Activated CD8-positive, alpha-beta T cell treated with anti-CD3 and anti-CD28 coated beads, Interleukin-2, amount 10 ng/mL, durations not matched to agents 7 days and 5 days (primary cell): Measurements from ENCODE around the gene YIPF1. TPM values are rescaled to one million over a fixed set of nuclear protein-coding genes. Genes with fewer than 3 reads are reported as not detected.
A peak's percentile ranks its signal among the peaks of the same experiment; 100 is the strongest.

Experiments
- ATAC-seq: fragments of 150-1000 bp; cut with Tn5 transposase; one replicate; pipeline ENCODE4 v1.10.0; 2021; ENCODE audit warnings: moderate library complexity
- CTCF ChIA-PET: fragments of 350-600 bp; sonication (Branson Sonifier 250); formaldehyde crosslinking; loops from one replicate; lab custom pipeline; 2021; ENCODE audit warnings: antibody characterized with exemption; lab: Charles Lee
- POLR2A ChIA-PET: fragments of 350-600 bp; sonication (Branson Sonifier 250); formaldehyde crosslinking; loops from one replicate; lab custom pipeline; 2021; ENCODE audit warnings: antibody characterized with exemption; lab: Charles Lee
- DNase-seq: peaks from one replicate; pipeline ENCODE4 v3.0.0-alpha.2; 2020
- H3K27ac Mint-ChIP-seq: one replicate; pipeline ENCODE4 v1.8.0; 2021; ENCODE audit warnings: mild to moderate bottlenecking, mixed read lengths
- H3K27me3 Mint-ChIP-seq: one replicate; pipeline ENCODE4 v1.8.0; 2021; ENCODE audit warnings: low read depth, mixed read lengths
- H3K36me3 Mint-ChIP-seq: one replicate; pipeline ENCODE4 v1.8.0; 2021; ENCODE audit warnings: low read depth, mixed read lengths
- H3K4me1 Mint-ChIP-seq: one replicate; pipeline ENCODE4 v1.8.0; 2021; ENCODE audit warnings: low read depth, mixed read lengths
- H3K4me3 Mint-ChIP-seq: one replicate; pipeline ENCODE4 v1.8.0; 2021; ENCODE audit warnings: mild to moderate bottlenecking, mixed read lengths
- H3K9me3 Mint-ChIP-seq: one replicate; pipeline ENCODE4 v1.8.0; 2022; ENCODE audit warnings: mixed read lengths; ENCODE audit not compliant: insufficient read depth
- total RNA-seq, 2 experiments: library from RNA; stranded (reverse); gene quantifications; one replicate each; pipeline ENCODE4 v1.2.3, GENCODE V29; 2021

Gene YIPF1
- total RNA-seq, 2 experiments from 2014 or later, result 14.9 to 16.3 TPM

DNA sequence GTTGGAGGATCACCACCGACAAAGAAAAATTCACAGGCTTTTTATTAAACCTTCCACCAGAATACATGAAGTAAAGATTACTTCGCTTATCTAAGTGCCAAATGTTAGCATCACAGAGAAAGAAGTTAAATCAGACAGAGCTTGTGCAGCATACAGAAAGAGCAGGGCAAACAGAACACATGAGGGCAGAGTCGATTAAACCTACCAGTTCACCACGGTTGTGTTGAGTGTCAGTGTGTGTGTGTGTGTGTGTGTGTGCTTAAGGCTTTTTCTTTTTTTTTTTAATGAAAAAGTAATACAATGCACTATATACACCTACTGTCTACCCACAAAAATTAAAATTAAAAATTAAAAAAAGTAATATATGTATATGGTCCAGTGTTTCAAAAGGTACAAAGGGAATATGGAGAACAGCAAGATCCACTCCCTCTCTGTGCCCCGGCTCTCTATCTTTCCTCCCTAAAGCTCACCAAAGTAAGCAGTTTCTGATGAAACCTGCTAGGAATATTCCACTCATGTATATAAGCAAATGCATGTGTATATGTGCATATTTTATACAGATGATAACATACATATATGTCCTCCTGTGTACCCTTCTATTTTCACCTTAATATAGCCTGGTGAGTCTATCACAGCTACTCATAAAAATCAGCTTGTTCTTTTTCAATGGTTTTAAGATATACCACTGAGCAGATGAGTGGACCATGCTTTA is 17.7 kb downstream of the YIPF1 start:
- DNase-seq, result no peak
- Mint-ChIP-seq H3K9me3 (no peaks in the 10 kb centered on the region), H3K27ac (no peak overlapping the region), H3K27me3 (no peaks in the 10 kb centered on the region), H3K36me3 (peaks cover 12% of the 10 kb centered on the region), H3K4me3 (no peak overlapping the region), H3K4me1 (no peaks in the 10 kb centered on the region)
- CTCF ChIA-PET, result interaction anchor here (0.6 to 1.4 kb wide), 6 partner anchors 11 to 92 kb away, joined by 3 to 11 read pairs (median 4); partner anchors contain the start of gene YIPF1
- no peak for ATAC-seq
- POLR2A ChIA-PET, result no interaction called here

DNA sequence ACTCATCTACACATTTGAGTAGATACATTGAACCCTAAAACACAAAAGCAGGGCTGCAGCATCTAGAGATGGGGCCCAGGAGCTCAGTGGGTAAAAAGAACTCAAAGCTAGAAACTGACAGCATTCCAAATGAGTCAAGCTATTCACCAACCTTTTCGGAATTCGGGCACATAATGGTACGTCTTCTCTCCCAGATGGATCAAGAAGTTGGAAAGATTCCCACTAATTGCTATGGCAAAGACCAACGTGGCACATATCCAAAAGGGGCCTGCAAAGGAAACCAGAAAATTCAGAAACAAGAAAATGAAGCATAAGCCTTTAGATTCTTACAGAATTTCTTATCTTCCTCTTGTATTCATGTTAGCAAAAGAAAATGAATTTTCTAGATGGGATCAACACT is 18.4 kb downstream of the YIPF1 start:
- no peak overlapping the region for H3K27ac Mint-ChIP-seq
- ChIA-PET CTCF (interaction anchor here (0.9 to 3.1 kb wide), 6 partner anchors 10 to 92 kb away, joined by 3 to 18 read pairs (median 7); no protein-coding TSS in a partner anchor), POLR2A (no interaction called here)
- DNase-seq (no peak), ATAC-seq (no peak)
- no peak overlapping the region for H3K4me3 Mint-ChIP-seq
- peaks cover 14% of the 10 kb centered on the region for H3K36me3 Mint-ChIP-seq
- no peaks in the 10 kb centered on the region for H3K9me3 Mint-ChIP-seq
- no peaks in the 10 kb centered on the region for H3K27me3 Mint-ChIP-seq
- H3K4me1 Mint-ChIP-seq, result no peaks in the 10 kb centered on the region

DNA sequence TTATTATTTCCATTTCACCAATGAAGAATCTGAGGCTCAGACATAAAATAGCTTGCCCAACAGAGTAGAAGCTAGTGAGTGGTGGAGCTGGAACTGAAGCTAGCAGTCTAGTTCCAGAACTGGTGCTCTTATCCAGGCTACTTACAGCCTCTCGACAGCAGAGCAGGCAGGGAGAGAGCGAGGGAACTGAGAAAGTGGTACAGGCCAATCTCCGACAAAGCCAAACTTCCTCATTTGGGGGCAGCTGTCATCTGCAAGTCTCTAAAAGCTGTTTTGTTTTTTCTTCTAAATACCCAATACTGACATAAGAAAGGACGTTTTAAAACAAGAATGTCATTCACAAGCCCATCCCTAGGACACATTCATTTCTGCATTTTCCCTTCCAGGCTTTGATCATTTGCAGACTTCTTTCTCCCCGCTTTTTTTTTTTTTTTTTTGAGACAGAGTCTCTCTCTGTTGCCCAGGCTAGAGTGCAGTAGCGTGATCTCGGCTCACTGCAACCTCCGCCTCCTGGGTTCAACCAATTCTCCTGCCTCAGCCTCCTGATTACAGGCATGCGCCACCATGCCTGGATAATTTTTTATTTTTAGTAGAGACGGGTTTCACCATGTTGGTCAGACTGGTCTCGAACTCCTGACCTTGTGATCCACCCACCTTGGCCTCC is 20.0 kb downstream of the YIPF1 start:
- Mint-ChIP-seq H3K4me3 (no peak overlapping the region), H3K4me1 (no peaks in the 10 kb centered on the region), H3K9me3 (no peaks in the 10 kb centered on the region), H3K27me3 (no peaks in the 10 kb centered on the region), H3K27ac (no peak overlapping the region), H3K36me3 (peaks cover 11% of the 10 kb centered on the region)
- DNase-seq (no peak), ATAC-seq (no peak)
- ChIA-PET CTCF (interaction anchor here (0.8 to 3.1 kb wide), 3 partner anchors 9 to 74 kb away, joined by 3 to 18 read pairs (median 10); no protein-coding TSS in a partner anchor), POLR2A (no interaction called here)

DNA sequence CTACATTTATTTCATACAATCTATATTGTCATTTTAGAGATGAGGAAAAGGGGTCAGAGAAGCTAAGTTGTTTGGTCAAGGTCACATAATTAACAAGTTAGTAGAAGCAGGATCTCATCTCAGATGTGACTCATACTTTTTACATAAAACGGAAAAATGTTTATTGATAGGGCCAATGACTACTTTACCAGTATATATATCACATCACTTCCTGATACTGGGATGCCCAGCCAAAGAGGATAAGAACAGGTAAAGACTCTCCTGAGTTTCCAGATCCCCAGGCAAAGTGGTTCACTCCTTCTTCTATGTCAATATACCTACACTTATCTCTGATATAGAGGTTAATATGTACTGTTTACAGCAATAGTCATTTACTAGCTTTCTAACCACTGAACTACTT is 21.0 kb downstream of the YIPF1 start:
- POLR2A ChIA-PET, result no interaction called here
- ATAC-seq, result no peak

DNA sequence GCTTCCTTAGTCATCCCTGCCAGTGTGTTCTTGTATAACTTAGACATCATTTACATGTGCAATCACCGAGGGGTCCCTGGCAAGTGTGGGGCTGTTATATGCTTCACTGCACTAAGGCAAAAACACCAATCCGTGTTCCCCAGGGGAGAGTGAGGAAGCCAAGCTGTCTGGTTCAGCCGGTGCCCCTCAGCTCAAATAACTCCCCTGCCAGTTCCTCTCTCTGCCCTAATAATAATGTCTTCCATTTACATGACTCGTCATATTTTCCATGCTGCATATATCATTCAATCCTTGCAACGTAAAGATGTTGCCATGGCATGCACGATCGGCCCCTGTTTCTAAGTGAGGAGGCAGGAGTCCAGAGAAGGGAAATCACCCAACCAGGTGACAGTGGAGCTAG is 27.1 kb downstream of the YIPF1 start:
- CTCF ChIA-PET, result interaction anchor here (1.2 to 9.0 kb wide), 5 partner anchors 16 to 98 kb away, joined by 3 to 179 read pairs (median 14); partner anchors contain the start of genes IFT25 and LRRC42
- no peaks in the 10 kb centered on the region for H3K27me3 Mint-ChIP-seq
- no peak for ATAC-seq

More for the DNA sequence above, 21.0 kb downstream of the YIPF1 start:
- CTCF ChIA-PET, result interaction anchor here (1.7 to 3.1 kb wide), 3 partner anchors 8 to 91 kb away, joined by 10 to 18 read pairs (median 12); no protein-coding TSS in a partner anchor
- H3K4me1 Mint-ChIP-seq, result no peaks in the 10 kb centered on the region
- no peak for DNase-seq
- no peaks in the 10 kb centered on the region for H3K27me3 Mint-ChIP-seq
- H3K36me3 Mint-ChIP-seq, result peaks cover 11% of the 10 kb centered on the region
- H3K4me3 Mint-ChIP-seq, result no peak overlapping the region
- no peaks in the 10 kb centered on the region for H3K9me3 Mint-ChIP-seq
- H3K27ac Mint-ChIP-seq, result no peak overlapping the region

DNA sequence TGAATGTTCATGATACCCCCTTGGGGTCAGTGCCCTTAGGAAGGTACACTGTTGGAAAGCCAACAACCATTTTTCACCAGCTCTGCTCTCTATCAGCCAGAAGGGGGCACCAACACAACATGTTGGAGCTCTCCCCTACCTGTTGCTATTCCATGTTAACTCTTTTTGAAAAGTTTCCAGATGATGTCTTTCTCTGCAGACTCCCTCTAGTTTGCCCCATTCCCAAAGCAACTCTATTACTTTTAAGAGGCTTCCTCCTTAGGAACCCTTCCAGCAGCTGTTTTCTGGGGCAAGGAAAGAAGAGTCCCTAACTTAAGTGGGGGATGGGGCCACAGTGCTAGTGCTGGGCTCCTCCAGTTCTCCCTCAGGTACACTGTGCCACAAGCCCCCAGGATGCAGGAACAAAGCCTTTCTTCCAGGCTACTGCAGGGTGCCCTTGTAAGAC is 28.6 kb downstream of the YIPF1 start:
- Mint-ChIP-seq H3K27me3 (no peaks in the 10 kb centered on the region), H3K4me3 (no peak overlapping the region), H3K4me1 (no peaks in the 10 kb centered on the region), H3K27ac (no peak overlapping the region), H3K36me3 (peaks cover 7% of the 10 kb centered on the region), H3K9me3 (no peaks in the 10 kb centered on the region)
- ChIA-PET CTCF (interaction anchor here (0.6 to 9.0 kb wide), 48 partner anchors 8 to 1542 kb away, joined by 3 to 179 read pairs (median 5); partner anchors contain the start of genes IFT25, LRRC42, NDC1 and TCEANC2), POLR2A (interaction anchor here (0.7 kb wide), 1 partner anchor 84 kb away, joined by 3 read pairs; the partner anchor contains the start of gene IFT25)
- DNase-seq (peak; percentile 59), ATAC-seq (peak; percentile 95)

More for the DNA sequence above, 27.1 kb downstream of the YIPF1 start:
- no peak overlapping the region for H3K27ac Mint-ChIP-seq
- peaks cover 6% of the 10 kb centered on the region for H3K36me3 Mint-ChIP-seq
- H3K9me3 Mint-ChIP-seq, result no peaks in the 10 kb centered on the region
- POLR2A ChIA-PET, result no interaction called here
- no peaks in the 10 kb centered on the region for H3K4me1 Mint-ChIP-seq
- no peak overlapping the region for H3K4me3 Mint-ChIP-seq
- no peak for DNase-seq

DNA sequence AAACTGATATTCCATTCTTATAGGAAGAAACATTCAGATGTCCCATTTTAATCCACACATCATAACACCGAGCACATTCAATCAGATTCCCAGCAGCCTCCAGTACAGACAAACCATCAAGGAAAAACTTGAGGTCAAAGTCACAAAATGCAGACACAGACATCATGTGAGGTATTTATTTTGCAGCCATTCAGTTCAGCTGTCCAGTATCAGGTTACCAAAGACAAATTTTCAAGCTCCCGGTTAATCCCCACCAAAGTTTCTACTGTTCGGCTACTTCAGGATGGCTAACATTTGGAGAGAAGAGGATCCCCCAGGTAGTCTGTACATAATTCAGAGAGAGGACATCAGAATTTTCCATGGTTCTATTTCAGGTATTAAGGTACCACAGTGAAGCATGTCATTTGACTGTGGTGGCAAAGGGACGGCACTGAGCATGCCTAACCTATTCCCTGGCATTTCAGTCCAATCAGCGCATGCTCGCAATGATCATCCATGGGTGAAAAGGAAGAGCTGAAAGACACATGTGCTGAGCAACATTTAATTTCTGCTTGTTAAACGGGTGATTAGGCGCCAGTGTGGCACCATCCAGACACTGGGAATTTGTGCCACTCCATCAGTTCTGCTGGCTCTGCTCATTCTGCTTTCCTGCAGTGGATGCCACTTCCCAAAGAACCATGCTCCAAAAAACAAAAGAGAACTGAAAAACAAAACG is 37.9 kb downstream of the YIPF1 start:
- no peaks in the 10 kb centered on the region for H3K27me3 Mint-ChIP-seq
- ATAC-seq (no peak), DNase-seq (no peak)
- ChIA-PET POLR2A (no interaction called here), CTCF (interaction anchor here (0.6 to 2.2 kb wide), 4 partner anchors 9 to 107 kb away, joined by 3 to 22 read pairs (median 4); no protein-coding TSS in a partner anchor)
- H3K4me1 Mint-ChIP-seq, result no peaks in the 10 kb centered on the region
- H3K9me3 Mint-ChIP-seq, result no peaks in the 10 kb centered on the region
- peaks cover 2% of the 10 kb centered on the region for H3K36me3 Mint-ChIP-seq
- no peak overlapping the region for H3K4me3 Mint-ChIP-seq
- no peak overlapping the region for H3K27ac Mint-ChIP-seq

DNA sequence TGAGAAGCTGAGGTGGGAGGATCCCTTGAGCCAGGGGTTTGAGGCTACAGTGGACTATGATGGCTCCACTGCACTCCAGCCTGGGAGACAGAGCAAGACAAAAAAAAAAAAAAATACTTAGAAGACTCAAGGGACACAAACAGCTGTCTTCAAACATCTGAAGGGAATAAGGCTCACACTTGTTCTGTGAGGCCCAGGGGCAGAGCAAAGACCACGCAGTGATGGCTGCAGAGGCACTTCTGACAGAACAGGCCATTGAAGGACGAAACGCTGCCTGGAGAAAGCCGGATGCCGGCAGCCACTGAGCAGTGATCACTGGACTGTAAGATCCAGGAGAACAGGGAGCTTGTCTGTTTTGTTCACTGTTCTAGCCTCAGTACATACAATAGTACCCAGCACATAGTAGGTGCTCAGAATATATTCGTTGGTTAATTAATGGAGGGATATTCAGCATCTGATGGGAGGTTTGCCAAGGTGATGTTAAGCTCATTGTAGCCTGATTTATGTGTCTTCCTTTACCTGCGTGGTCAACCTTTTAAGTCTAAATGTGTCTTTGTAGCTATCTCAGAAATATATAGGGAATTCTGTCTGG is 39.4 kb downstream of the YIPF1 start:
- peaks cover 2% of the 10 kb centered on the region for H3K36me3 Mint-ChIP-seq
- no peak overlapping the region for H3K4me3 Mint-ChIP-seq
- ATAC-seq (no peak), DNase-seq (no peak)
- no peaks in the 10 kb centered on the region for H3K27me3 Mint-ChIP-seq
- CTCF ChIA-PET, result interaction anchor here (1.1 to 2.2 kb wide), 2 partner anchors 10 to 28 kb away, joined by 3 to 22 read pairs; no protein-coding TSS in a partner anchor
- H3K9me3 Mint-ChIP-seq, result no peaks in the 10 kb centered on the region
- POLR2A ChIA-PET, result no interaction called here
- no peak overlapping the region for H3K27ac Mint-ChIP-seq
- H3K4me1 Mint-ChIP-seq, result no peaks in the 10 kb centered on the region

DNA sequence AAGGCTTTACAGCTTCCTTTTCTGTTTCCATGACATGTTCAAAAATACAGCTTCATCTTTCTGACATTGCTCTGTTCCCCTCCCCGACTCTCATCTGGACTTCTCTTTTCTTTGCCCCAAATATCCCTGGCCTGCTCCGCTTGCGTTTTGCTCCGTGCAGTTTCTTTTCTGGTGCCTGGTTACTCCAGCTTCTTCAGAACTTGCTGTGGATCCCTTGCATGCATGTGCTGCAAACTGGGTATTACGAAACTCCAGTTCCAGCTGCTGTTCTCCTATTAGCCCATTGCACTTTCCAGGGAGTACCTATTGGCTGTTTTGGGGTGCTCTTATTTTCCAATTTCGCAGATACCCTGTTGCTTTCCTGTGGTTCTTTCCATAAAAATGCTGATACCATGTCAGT is 41.6 kb downstream of the YIPF1 start:
- Mint-ChIP-seq H3K27ac (no peak overlapping the region), H3K36me3 (no peaks in the 10 kb centered on the region), H3K9me3 (no peaks in the 10 kb centered on the region), H3K4me3 (no peak overlapping the region), H3K4me1 (no peaks in the 10 kb centered on the region), H3K27me3 (peaks cover 2% of the 10 kb centered on the region)
- ATAC-seq (no peak), DNase-seq (no peak)
- POLR2A ChIA-PET, result interaction anchor here (0.8 to 1.1 kb wide), 2 partner anchors 11 to 1217 kb away, joined by 3 read pairs; no protein-coding TSS in a partner anchor
- CTCF ChIA-PET, result interaction anchor here (1.2 to 2.8 kb wide), 3 partner anchors 13 to 111 kb away, joined by 5 to 17 read pairs (median 11); no protein-coding TSS in a partner anchor

DNA sequence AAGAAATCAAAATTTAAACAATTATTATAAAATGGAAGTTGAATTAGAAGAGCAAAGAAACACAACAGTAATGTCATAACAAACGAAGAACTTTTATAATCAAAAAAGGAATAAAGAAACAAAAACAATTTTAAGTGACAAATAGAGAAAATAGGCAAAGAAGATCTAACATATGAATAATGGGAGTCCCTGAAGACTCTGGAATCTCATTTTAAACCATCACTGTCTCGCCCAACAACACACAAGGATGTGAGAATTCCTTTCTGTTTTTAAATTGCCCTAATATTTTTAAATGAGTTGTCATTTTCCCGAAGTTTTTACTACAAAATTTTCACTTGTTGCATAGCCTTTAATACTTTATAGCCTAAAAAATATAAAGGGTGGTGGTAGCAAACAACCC is 47.2 kb downstream of the YIPF1 start:
- Mint-ChIP-seq H3K36me3 (peaks cover 2% of the 10 kb centered on the region), H3K4me3 (no peak overlapping the region), H3K27me3 (peaks cover 9% of the 10 kb centered on the region), H3K9me3 (peaks cover 7% of the 10 kb centered on the region), H3K27ac (no peak overlapping the region), H3K4me1 (peaks cover 10% of the 10 kb centered on the region)
- no peak for ATAC-seq
- ChIA-PET CTCF (no interaction called here), POLR2A (no interaction called here)
- DNase-seq, result no peak

DNA sequence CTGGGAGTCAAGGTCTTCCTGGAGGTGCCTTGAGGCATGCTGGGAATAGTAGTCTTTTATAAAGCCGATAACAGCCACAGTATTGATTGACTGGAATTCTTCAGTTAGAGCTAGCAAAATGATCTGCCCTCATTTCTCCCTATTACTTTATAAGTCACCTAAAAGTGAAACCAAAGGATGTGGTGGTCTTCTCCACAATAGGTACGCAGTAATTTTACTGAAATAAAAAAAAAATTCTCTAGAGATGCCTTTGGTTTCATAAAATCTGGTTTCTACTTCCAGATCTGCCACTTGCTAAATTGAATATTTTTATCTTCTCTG is 51.0 kb downstream of the YIPF1 start:
- CTCF ChIA-PET, result interaction anchor here (2.3 kb wide), 1 partner anchor 22 kb away, joined by 7 read pairs; no protein-coding TSS in a partner anchor
- peaks cover 7% of the 10 kb centered on the region for H3K27me3 Mint-ChIP-seq
- DNase-seq, result no peak
- H3K27ac Mint-ChIP-seq, result peak overlapping the region; percentile 98
- H3K4me1 Mint-ChIP-seq, result peaks cover 32% of the 10 kb centered on the region
- peaks cover 7% of the 10 kb centered on the region for H3K9me3 Mint-ChIP-seq
- H3K36me3 Mint-ChIP-seq, result peaks cover 22% of the 10 kb centered on the region
- peak overlapping the region; percentile 93 for H3K4me3 Mint-ChIP-seq
- POLR2A ChIA-PET, result interaction anchor here (0.9 to 1.3 kb wide), 2 partner anchors 108 to 121 kb away, joined by 3 to 5 read pairs; no protein-coding TSS in a partner anchor
- no peak for ATAC-seq
